GM12874 (cell line): ENCODE results near the gene NUDT6.

Experiments used
- TF ChIP-seq, protein P1 (sequence below): IDR thresholded peaks from 2 replicates; pipeline ENCODE4 v1.5.1; 2011; ENCODE audit warnings: low read depth, mild to moderate bottlenecking, control low read depth, low read length, moderate library complexity; ENCODE audit not compliant: insufficient read depth

Gene NUDT6, protein sequence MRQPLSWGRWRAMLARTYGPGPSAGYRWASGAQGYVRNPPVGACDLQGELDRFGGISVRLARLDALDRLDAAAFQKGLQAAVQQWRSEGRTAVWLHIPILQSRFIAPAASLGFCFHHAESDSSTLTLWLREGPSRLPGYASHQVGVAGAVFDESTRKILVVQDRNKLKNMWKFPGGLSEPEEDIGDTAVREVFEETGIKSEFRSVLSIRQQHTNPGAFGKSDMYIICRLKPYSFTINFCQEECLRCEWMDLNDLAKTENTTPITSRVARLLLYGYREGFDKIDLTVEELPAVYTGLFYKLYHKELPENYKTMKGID

DNA sequence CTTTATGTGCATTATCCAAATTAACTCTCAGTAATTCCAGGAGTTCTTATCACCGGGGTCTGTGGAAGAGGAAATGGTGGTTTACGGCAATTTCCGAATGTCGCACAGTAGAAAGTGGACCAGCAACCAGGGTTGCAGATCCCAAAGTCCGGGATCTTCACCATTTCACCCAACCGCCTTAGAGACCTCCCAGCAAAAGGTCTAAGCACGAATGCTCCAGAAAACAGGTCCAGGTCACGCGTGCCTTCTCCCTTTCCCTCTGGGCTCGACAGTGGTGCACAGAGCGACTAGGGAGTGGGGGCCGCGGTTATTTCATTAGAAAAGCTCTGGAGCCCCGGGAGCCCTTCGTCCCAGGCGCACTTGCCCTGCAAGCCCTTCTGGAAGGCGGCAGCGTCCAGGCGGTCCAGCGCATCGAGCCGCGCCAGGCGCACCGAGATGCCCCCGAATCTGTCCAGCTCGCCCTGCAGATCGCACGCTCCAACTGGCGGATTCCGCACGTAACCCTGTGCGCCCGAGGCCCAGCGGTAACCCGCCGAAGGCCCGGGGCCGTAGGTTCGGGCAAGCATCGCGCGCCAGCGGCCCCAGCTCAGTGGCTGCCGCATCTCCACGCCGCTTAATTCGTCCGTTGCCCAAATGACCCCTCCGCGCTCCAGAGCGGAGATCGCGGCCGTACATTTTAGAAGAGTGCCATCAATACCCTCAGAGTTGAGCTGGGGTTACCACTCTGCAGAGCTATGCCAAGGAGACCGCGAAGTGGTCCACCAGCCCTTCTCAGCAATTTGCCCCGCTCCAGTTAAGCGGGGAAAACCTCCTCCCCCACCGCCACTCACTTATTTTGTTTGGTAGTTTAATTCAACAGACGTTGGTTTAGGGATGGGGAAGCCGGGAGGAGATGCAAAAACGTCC is at the start of gene NUDT6:
Gene NUDT6 (minus strand): TSS at position 627 of the 906 bp plus-strand sequence. CDS start 25 bp downstream, at position 602.
- TF ChIP-seq, protein P1, sequence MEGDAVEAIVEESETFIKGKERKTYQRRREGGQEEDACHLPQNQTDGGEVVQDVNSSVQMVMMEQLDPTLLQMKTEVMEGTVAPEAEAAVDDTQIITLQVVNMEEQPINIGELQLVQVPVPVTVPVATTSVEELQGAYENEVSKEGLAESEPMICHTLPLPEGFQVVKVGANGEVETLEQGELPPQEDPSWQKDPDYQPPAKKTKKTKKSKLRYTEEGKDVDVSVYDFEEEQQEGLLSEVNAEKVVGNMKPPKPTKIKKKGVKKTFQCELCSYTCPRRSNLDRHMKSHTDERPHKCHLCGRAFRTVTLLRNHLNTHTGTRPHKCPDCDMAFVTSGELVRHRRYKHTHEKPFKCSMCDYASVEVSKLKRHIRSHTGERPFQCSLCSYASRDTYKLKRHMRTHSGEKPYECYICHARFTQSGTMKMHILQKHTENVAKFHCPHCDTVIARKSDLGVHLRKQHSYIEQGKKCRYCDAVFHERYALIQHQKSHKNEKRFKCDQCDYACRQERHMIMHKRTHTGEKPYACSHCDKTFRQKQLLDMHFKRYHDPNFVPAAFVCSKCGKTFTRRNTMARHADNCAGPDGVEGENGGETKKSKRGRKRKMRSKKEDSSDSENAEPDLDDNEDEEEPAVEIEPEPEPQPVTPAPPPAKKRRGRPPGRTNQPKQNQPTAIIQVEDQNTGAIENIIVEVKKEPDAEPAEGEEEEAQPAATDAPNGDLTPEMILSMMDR: no peak

DNA sequence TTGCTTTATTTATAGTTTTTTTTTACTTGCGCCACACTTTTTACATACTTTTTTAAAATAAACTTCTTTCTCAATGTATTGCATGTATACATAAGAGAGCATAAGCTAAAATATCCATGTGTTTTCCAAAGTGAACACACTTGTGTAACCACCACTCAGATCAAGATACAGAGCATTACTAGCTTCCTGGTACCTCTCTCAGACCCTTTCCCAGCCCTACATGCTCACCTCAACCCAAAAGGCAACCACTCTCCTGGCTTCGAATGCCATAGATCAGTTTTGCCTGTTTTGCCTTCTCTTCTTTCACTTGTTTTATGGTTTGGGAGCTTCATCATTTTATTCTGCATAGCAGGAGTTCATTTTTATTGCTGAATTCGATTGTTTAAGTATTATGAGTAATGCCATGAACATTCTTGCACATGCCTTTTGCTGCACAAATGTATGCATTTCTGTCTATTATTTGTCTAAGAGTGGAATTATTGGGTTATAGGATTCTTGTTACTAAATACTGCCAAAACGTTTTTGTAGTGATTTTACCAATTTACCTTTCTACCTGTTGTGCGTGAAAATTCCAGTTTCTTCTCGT is 45.9 kb upstream of the NUDT6 start:
- TF ChIP-seq, protein P1: no peak

DNA sequence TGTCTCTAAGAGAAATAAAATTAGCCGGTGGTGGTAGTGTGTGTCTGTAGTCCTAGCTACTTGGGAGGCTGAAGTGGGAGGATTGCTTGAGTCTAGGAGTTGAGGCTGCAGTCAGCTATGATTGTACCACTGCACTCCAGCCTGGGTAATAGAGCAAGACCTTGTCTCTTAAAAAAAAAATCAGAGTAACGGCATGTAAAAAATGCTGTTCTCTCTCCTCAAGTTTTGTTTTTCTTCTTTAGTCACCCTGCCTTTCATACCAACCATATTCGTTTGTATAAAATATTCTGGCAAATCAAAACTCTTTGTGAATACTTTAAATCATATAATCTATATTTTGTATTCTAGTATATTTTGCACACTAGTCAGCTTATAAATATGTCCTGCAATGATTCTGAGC is 44.8 kb upstream of the NUDT6 start:
- TF ChIP-seq, protein P1: no peak

DNA sequence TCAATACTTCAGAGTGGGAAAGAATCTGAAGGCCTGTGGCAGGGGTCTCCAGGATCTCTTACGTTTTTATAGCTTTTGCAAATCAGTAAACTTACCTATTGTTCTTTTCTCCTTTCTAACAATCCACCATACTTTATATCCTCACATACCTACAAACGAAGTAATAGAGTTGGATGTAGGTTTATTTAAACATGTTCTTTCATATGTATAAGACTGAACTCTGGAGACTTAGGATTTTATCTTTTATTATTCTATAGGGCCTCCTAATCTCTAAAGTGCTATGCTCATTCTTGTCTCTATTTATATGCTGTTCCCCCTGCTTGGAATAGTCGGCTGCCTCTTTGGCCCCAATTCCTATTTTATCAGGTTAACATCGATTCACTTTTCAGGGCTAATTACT is 43.8 kb upstream of the NUDT6 start:
- TF ChIP-seq, protein P1: no peak

DNA sequence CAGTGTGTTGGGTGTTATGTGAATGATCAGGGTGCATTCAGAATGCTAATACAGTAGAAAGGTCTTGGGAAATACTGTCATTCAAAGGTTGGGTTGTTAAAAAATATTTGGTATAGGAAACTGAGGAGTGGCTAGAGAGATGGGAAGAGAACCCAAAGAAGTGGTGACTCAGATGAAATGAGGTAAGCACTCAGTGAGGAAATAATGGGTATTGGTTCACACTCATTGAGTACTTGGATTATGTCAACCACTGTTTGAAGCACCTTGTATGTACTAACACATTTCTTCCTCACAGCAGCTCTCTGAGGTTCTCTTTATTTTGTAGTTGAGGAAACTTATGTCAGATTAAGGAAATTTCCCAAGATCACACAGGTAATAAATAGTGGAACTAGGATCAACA is 40.8 kb upstream of the NUDT6 start:
- TF ChIP-seq, protein P1: no peak

DNA sequence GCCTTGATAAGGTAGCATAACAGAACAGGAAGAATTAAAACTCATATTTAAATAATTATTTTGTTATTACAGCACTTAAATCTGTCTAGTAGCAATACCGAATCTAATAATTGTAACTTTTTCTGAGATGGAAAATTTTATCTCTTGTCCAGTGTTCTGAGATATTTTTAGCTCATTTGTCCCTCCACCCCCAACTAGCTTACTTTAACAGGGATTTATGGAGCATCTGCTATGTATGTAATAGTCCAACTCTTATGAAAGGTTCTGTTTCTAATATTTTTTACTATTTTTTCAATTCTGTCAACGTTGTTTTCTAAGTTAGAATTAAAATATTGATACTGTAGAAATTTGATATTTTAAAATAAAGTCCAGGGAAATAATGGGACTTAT is 38.2 kb upstream of the NUDT6 start:
- TF ChIP-seq, protein P1: no peak

DNA sequence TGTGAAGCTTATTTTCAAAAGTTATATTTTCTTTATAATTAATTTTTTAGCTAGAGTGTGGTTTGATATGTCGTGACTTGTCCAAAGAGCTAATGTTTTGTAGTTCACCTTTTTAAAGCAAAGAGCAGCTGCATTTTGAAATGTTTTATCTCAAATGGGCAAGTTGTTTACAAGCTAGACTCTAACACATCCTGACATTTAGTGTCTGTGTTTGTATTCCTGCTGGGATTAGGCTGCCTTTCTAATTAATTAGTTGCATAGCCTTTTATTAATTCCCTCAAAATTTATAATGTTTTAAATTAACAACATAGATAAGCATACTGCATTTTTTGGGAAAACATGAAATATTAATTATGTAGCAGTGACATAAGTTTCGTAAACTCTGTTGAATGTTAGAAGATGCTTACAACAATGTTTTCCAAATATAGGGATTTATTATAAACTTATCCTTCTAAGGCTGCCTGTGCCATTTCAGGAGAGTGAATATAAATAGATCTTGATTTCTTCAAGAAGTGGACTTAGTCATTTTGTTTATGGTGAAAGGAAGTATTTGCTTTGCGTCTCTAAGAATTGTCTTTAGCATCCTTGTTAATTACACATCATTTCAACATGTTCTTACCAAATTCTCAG is 37.7 kb upstream of the NUDT6 start:
- TF ChIP-seq, protein P1: no peak
